HFFc6 (cell line): ENCODE results near the gene MYOCD. TPM values are rescaled to one million over a fixed set of nuclear protein-coding genes. Genes with fewer than 3 reads are reported as not detected.

Experiments used
- DNase-seq: peaks from one replicate; pipeline ENCODE4 v3.0.0-alpha.2; 2018
- H3K27ac Mint-ChIP-seq: 2 replicates; pipeline ENCODE4 v1.8.0; 2020; ENCODE audit warnings: mild to moderate bottlenecking, mixed read lengths
- H3K27me3 Mint-ChIP-seq: 2 replicates; pipeline ENCODE4 v1.8.0; 2021; ENCODE audit warnings: mild to moderate bottlenecking, moderate library complexity, mixed read lengths; ENCODE audit not compliant: insufficient read depth
- H3K36me3 Mint-ChIP-seq: 2 replicates; pipeline ENCODE4 v1.8.0; 2021; ENCODE audit warnings: low read depth, mixed read lengths
- H3K4me1 Mint-ChIP-seq: 2 replicates; pipeline ENCODE4 v1.8.0; 2020; ENCODE audit warnings: low read depth, mixed read lengths
- H3K4me3 Mint-ChIP-seq: 2 replicates; pipeline ENCODE4 v1.8.0; 2020; ENCODE audit warnings: mild to moderate bottlenecking, moderate library complexity, mixed read lengths
- H3K9me3 Mint-ChIP-seq: 2 replicates; pipeline ENCODE4 v1.8.0; 2020; ENCODE audit warnings: mild to moderate bottlenecking, mixed read lengths
- CTCF ChIP-seq: fragments of 200-600 bp; sonication (generic); IDR thresholded peaks from 2 replicates; pipeline ENCODE4 v1.5.0; 2021; ENCODE audit warnings: antibody characterized with exemption, mild to moderate bottlenecking
- long read RNA-seq: library from polyadenylated mRNA; unstranded; transcript quantifications from one replicate; pipeline ENCODE4 v2.0.0, GENCODE V29; 2019
- total RNA-seq, 6 experiments: library from RNA; stranded (reverse); fragmentation: NEBNext Ultra II Directional; extraction: Animal tissue kit (Norgen Biotek cat#: 25700); gene quantifications; 2 replicates in 1 of 6; 3 replicates in 5 of 6; pipeline ENCODE4 v1.2.3, GENCODE V29; 2021

MYOCD gene, protein sequence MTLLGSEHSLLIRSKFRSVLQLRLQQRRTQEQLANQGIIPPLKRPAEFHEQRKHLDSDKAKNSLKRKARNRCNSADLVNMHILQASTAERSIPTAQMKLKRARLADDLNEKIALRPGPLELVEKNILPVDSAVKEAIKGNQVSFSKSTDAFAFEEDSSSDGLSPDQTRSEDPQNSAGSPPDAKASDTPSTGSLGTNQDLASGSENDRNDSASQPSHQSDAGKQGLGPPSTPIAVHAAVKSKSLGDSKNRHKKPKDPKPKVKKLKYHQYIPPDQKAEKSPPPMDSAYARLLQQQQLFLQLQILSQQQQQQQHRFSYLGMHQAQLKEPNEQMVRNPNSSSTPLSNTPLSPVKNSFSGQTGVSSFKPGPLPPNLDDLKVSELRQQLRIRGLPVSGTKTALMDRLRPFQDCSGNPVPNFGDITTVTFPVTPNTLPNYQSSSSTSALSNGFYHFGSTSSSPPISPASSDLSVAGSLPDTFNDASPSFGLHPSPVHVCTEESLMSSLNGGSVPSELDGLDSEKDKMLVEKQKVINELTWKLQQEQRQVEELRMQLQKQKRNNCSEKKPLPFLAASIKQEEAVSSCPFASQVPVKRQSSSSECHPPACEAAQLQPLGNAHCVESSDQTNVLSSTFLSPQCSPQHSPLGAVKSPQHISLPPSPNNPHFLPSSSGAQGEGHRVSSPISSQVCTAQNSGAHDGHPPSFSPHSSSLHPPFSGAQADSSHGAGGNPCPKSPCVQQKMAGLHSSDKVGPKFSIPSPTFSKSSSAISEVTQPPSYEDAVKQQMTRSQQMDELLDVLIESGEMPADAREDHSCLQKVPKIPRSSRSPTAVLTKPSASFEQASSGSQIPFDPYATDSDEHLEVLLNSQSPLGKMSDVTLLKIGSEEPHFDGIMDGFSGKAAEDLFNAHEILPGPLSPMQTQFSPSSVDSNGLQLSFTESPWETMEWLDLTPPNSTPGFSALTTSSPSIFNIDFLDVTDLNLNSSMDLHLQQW
- 1 to 10 TPM; 6.5 to 8.5 (median 7.1) TPM for total RNA-seq
- long read RNA-seq, partial matches to known transcripts = 0 of 2 reads
- long read RNA-seq, other reads (novel, unspliced or antisense) = 2 of 2 reads

DNA sequence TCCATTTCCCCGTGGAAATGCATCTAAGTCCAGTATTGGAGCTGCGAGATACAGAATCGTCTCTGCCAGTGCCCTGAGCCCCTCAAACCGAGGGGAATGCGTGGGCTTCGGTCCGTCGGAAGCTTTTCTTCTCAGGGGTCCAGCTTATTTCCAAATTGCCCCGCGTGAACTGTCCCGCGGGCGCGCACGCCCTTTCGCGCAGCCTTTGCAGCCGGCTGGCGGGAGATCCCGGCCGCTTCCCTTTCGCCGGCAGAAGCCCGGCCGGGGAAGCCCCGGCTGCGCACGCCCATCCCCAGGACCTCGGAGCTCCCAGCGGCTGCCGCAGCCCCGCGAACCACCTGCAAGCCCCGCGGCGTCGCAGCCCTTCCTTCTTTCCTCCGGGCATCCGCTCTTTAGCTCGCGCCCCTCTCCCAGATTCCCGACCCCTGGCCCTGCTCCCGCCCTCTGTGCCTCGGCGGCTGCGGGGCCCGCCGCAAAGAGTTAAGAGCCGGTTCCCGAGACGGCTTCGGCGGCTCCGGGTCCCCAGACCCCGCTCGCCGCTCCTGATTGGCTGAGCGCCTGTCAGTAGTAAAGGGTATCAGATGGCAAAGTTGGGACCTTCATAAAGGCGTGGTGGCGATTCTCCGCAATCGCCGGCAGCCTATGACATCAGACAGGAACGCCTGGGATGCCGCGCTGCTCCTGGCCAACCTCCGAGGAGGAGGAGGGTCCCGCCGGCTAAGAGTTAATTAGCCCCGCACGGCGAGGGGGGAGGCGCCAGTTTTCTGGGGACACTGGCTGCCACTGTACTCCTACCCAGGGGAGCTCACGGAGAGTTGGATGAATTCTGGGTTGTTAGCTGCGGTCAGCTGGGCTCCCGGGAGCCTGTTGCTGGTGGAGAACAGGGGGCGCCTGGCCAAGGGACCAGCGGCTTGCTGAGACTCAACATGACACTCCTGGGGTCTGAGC lies at the start of gene MYOCD:
MYOCD (plus strand) TSS at position 628 of the 948 bp plus-strand sequence; CDS start at position 927, 299 bp downstream.
- TF ChIP-seq CTCF = no peak
- DNase-seq = peak; percentile 3
- peaks cover 29% of the 10 kb centered on the region for H3K4me1 Mint-ChIP-seq
- H3K36me3 Mint-ChIP-seq = no peaks in the 10 kb centered on the region
- H3K4me3 Mint-ChIP-seq = peak within 1 kb of the TSS; percentile 92
- peak within 1 kb of the TSS; percentile 34 for H3K27ac Mint-ChIP-seq
- H3K27me3 Mint-ChIP-seq = peaks cover 1% of the 10 kb centered on the region; the same call in 1 of the 2 replicates
- no peaks in the 10 kb centered on the region for H3K9me3 Mint-ChIP-seq

- H3K36me3 Mint-ChIP-seq = peaks cover 18% of the 10 kb centered on the region
- H3K27me3 Mint-ChIP-seq = peaks cover 3% of the 10 kb centered on the region
- peaks cover 7% of the 10 kb centered on the region; the same call in 1 of the 2 replicates for H3K9me3 Mint-ChIP-seq
- H3K4me3 Mint-ChIP-seq = no peak overlapping the region
- H3K4me1 Mint-ChIP-seq = peaks cover 84% of the 10 kb centered on the region
- TF ChIP-seq CTCF = no peak
- no peak overlapping the region for H3K27ac Mint-ChIP-seq
- no peak for DNase-seq
Measured at GRCh38 chr17:12616161-12616560, 49.5 kb upstream of the MYOCD start.

- H3K36me3 Mint-ChIP-seq = peaks cover 18% of the 10 kb centered on the region
- peaks cover 3% of the 10 kb centered on the region for H3K27me3 Mint-ChIP-seq
- H3K4me3 Mint-ChIP-seq = peak overlapping the region; percentile 22; the same call in 1 of the 2 replicates
- peaks cover 83% of the 10 kb centered on the region for H3K4me1 Mint-ChIP-seq
- peak; percentile 89 for DNase-seq
- TF ChIP-seq CTCF = no peak
- peaks cover 7% of the 10 kb centered on the region; the same call in 1 of the 2 replicates for H3K9me3 Mint-ChIP-seq
- H3K27ac Mint-ChIP-seq = peak overlapping the region; percentile 82
Measured at GRCh38 chr17:12618557-12618956, 47.1 kb upstream of the MYOCD start.

DNA sequence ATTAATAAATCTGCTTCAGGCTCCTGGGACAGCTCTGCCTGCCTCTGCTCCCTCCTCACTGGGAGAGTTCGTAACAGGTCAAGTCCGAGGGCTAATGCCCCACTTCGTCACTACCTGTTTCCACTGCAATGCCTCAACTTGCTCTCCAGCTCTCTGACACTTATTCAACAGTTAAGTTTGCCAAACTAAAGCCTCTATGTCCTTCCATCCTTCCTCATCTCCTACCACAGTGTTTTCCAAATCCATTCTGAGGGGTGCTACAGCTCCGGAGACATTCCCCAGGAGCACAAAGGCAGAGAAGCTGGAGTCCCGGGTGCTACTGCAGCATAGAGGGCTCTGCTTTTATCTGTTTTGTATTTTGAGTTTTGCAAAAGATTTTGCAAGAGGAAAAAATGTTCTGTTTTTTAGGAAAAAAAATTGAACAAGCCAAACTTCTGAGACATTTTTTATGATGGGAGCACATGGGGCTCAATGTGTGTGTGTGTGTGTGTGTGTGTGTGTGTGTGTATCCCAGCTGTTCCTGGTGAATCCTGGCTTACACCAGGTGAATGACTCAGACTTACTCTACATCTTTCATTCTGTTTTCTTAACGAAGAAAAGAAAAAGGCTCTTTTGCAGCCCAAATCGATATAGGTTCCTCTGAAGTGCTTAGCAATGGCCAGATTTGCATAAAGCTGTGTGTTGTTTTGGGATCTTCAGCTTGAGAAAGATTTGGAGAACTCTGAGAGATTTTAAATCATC lies 46.1 kb upstream of the MYOCD start:
- Mint-ChIP-seq H3K27ac (peak overlapping the region; percentile 82), H3K9me3 (peaks cover 7% of the 10 kb centered on the region; the same call in 1 of the 2 replicates), H3K4me3 (peak overlapping the region; percentile 56), H3K36me3 (peaks cover 18% of the 10 kb centered on the region), H3K4me1 (peaks cover 81% of the 10 kb centered on the region), H3K27me3 (peaks cover 3% of the 10 kb centered on the region)
- peak; percentile 23 for DNase-seq
- no peak for TF ChIP-seq CTCF
